Ascending aorta (tissue), 2 donors: Measurements from ENCODE around the gene GULP1. TPM values are rescaled to one million over a fixed set of nuclear protein-coding genes. Genes with fewer than 3 reads are reported as not detected.

Source experiments
- DNase-seq, 2 donors: peaks; one replicate each; pipeline ENCODE4 v3.0.0-alpha.2; 2019; ENCODE audit warnings: low spot score in 2 of 2
- H3K27ac ChIP-seq, 2 donors: fragments of 200-600 bp; sonication (generic); one replicate each; pipeline ENCODE4 v1.5.1; 2016 to 2017; ENCODE audit warnings: mild to moderate bottlenecking in 1 of 2
- H3K27me3 ChIP-seq: fragments of 200-600 bp; sonication (generic); one replicate; pipeline ENCODE4 v1.5.1; 2017
- H3K36me3 ChIP-seq, 2 donors: fragments of 200-600 bp; sonication (generic); one replicate each; pipeline ENCODE4 v1.5.1; 2016
- H3K4me1 ChIP-seq, 2 donors: fragments of 200-600 bp; sonication (generic); one replicate each; pipeline ENCODE4 v1.5.1; 2016 to 2017; ENCODE audit warnings: mild to moderate bottlenecking in 1 of 2
- H3K4me3 ChIP-seq, 2 donors: fragments of 200-600 bp; sonication (generic); one replicate each; pipeline ENCODE4 v1.5.1; 2016 to 2017; ENCODE audit warnings: mild to moderate bottlenecking in 1 of 2
- H3K9me3 ChIP-seq, 2 donors: fragments of 200-600 bp; sonication (generic); one replicate each; pipeline ENCODE4 v1.5.1; 2016
- CTCF ChIP-seq, 3 experiments: fragments of 200-600 bp in 2 of 3; fragments of 450-650 bp in 1 of 3; sonication (generic) in 2 of 3; IDR thresholded peaks; one replicate each; pipeline ENCODE4 v1.5.1; 2016 to 2019; ENCODE audit warnings: antibody characterized with exemption in 3 of 3, mild to moderate bottlenecking in 1 of 3, moderate library complexity in 1 of 3
- intact Hi-C: fragments of 100-400 bp; cut with DNase I; formaldehyde crosslinking; loops from one replicate; pipeline ENCODE4 v1.15.1; 2023
- total RNA-seq: library from RNA; depleted of rRNA; stranded (reverse); fragments of >200 nt; gene quantifications from one replicate; pipeline ENCODE4 v1.1.0, GENCODE V29; 2016

The GULP1 gene
- total RNA-seq, 1 donor from 2014 or later, result 67.8 TPM

- Histone ChIP-seq H3K9me3 (peaks cover 0 to 16% of the 10 kb centered on the region in 2 donors), H3K4me3 (no peak overlapping the region), H3K27me3 (no peaks in the 10 kb centered on the region), H3K4me1 (peaks cover 0 to 2% of the 10 kb centered on the region in 2 donors), H3K27ac (no peak overlapping the region), H3K36me3 (no peaks in the 10 kb centered on the region)
- intact Hi-C loops, result no loop called here
- no peak for TF ChIP-seq CTCF (IDR thresholded peaks at IDR 0.05)
- DNase-seq, result no peak
These were observed 182.6 kb downstream of the GULP1 start for GRCh38 chr2:188474316-188474715.

GRCh38 chr2:188475945-188476344 is 184.3 kb downstream of the GULP1 start:
- Histone ChIP-seq H3K4me3 (no peak overlapping the region), H3K27me3 (no peaks in the 10 kb centered on the region), H3K9me3 (peaks cover 0 to 3% of the 10 kb centered on the region in 2 donors), H3K4me1 (peaks cover 0 to 2% of the 10 kb centered on the region in 2 donors), H3K36me3 (no peaks in the 10 kb centered on the region), H3K27ac (no peak overlapping the region)
- DNase-seq, result no peak
- no peak for TF ChIP-seq CTCF (IDR thresholded peaks at IDR 0.05)
- intact Hi-C loops, result no loop called here

GRCh38 chr2:188477564-188478103 is 186.0 kb downstream of the GULP1 start:
- TF ChIP-seq CTCF (IDR thresholded peaks at IDR 0.05), result no peak
- intact Hi-C loops, result no loop called here
- no peak for DNase-seq
- Histone ChIP-seq H3K9me3 (no peaks in the 10 kb centered on the region), H3K27ac (no peak overlapping the region), H3K4me1 (peaks cover 0 to 2% of the 10 kb centered on the region in 2 donors), H3K36me3 (no peaks in the 10 kb centered on the region), H3K4me3 (no peak overlapping the region), H3K27me3 (no peaks in the 10 kb centered on the region)

GRCh38 chr2:188478724-188479123 is 187.1 kb downstream of the GULP1 start:
- Histone ChIP-seq H3K4me1 (peaks cover 0 to 2% of the 10 kb centered on the region in 2 donors), H3K27ac (no peak overlapping the region), H3K4me3 (no peak overlapping the region), H3K9me3 (no peaks in the 10 kb centered on the region), H3K27me3 (no peaks in the 10 kb centered on the region), H3K36me3 (no peaks in the 10 kb centered on the region)
- intact Hi-C loops, result no loop called here
- DNase-seq, result no peak
- TF ChIP-seq CTCF (IDR thresholded peaks at IDR 0.05), result no peak

GRCh38 chr2:188481474-188481873 is 189.8 kb downstream of the GULP1 start:
- Histone ChIP-seq H3K9me3 (no peaks in the 10 kb centered on the region), H3K27me3 (no peaks in the 10 kb centered on the region), H3K4me3 (no peak overlapping the region), H3K36me3 (no peaks in the 10 kb centered on the region), H3K4me1 (peaks cover 0 to 9% of the 10 kb centered on the region in 2 donors), H3K27ac (no peak overlapping the region)
- no peak for DNase-seq
- TF ChIP-seq CTCF (IDR thresholded peaks at IDR 0.05), result no peak
- intact Hi-C loops, result no loop called here

DNA sequence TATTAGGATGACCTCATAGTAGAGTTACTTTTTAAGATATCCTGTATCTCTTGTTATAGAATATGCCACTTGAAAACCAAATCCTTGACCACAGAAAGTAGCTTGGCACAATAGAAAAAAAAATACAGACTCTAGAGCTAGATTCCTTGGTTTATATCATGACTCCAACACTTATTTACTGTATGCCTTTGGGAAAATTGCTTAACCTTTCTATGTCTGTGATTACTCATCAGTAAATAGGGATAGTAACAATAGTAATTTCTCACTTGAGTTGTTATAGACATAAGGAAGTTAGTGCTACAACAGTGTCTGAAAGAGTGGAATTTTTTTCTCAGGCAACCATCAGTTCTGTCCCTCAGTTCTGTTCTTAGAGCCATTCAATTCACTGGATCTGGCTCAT is 193.8 kb downstream of the GULP1 start:
- H3K36me3 ChIP-seq, result no peaks in the 10 kb centered on the region
- H3K9me3 ChIP-seq, result no peaks in the 10 kb centered on the region
- DNase-seq, result no peak
- H3K4me3 ChIP-seq, result no peak overlapping the region
- intact Hi-C loops, result no loop called here
- no peak for TF ChIP-seq CTCF (IDR thresholded peaks at IDR 0.05)
- no peak overlapping the region for H3K27ac ChIP-seq
- no peaks in the 10 kb centered on the region for H3K27me3 ChIP-seq
- peaks cover 0 to 9% of the 10 kb centered on the region in 2 donors for H3K4me1 ChIP-seq
